Esophagus squamous epithelium (tissue), 5 donors: Measurements from ENCODE around the gene DCST2. TPM values are rescaled to one million over a fixed set of nuclear protein-coding genes. Genes with fewer than 3 reads are reported as not detected.

Source experiments
- DNase-seq: peaks from one replicate; lab custom pipeline; 2025; lab: John Stamatoyannopoulos, UW
- H3K27ac ChIP-seq, 4 donors: fragments of 200-600 bp; sonication (generic); one replicate each; pipeline ENCODE4 v1.5.1; 2016 to 2019; ENCODE audit warnings: mild to moderate bottlenecking in 1 of 4
- H3K27me3 ChIP-seq, 4 donors: fragments of 200-600 bp; sonication (generic); 1 replicate in 3 of 4; 2 replicates in 1 of 4; pipeline versions ENCODE4 v1.5.1 to v1.6.0; 2017 to 2021; ENCODE audit warnings: antibody characterized with exemption in 1 of 4
- H3K36me3 ChIP-seq, 3 donors: fragments of 200-600 bp; sonication (generic); one replicate each; pipeline ENCODE4 v1.5.1; 2016 to 2019
- H3K4me1 ChIP-seq, 3 donors: fragments of 200-600 bp; sonication (generic); one replicate each; pipeline ENCODE4 v1.5.1; 2017 to 2019
- H3K4me3 ChIP-seq, 4 donors: fragments of 200-600 bp; sonication (generic); 1 replicate in 3 of 4; 2 replicates in 1 of 4; pipeline ENCODE4 v1.5.1; 2016 to 2019; ENCODE audit warnings: mild to moderate bottlenecking in 2 of 4, moderate library complexity in 1 of 4
- H3K9me3 ChIP-seq, 3 donors: fragments of 200-600 bp; sonication (generic); one replicate each; pipeline ENCODE4 v1.5.1; 2016 to 2019
- CTCF ChIP-seq, 6 experiments: fragments of 450-650 bp in 4 of 6; fragments of 200-600 bp in 2 of 6; sonication (generic) in 2 of 6; IDR thresholded peaks; one replicate each; pipeline ENCODE4 v1.5.1; 2016 to 2019; ENCODE audit warnings: antibody characterized with exemption in 6 of 6, mild to moderate bottlenecking in 4 of 6, moderate library complexity in 4 of 6
- POLR2A ChIP-seq, 4 donors: fragments of 450-650 bp; IDR thresholded peaks; one replicate each; pipeline ENCODE4 v1.6.1; 2017; ENCODE audit warnings: antibody characterized with exemption in 4 of 4, mild to moderate bottlenecking in 4 of 4, moderate library complexity in 3 of 4
- WGBS, 2 donors: methylation state at CpG; one replicate each; pipeline ENCODE4 v1.1.5; 2018; 5-methylcytosine and 5-hydroxymethylcytosine counted together
- intact Hi-C: fragments of 100-400 bp; cut with DNase I; formaldehyde crosslinking; loops from one replicate; pipeline ENCODE4 v1.15.0; 2022
- total RNA-seq, 4 donors: library from RNA; depleted of rRNA; stranded (reverse); fragments of >200 nt; gene quantifications; one replicate each; pipeline ENCODE4 v1.1.0, GENCODE V29; 2016
- donor health status: DM: yes; HTN: yes; CAD: no.

Gene DCST2
- total RNA-seq, 4 donors from 2014 or later = 0.11 to 8.2 (median 0.18) TPM

- Histone ChIP-seq H3K4me1 (peaks cover 28 to 54% (median 38%) of the 10 kb centered on the region in 3 donors), H3K4me3 (peak overlapping the region; percentile 77 to 96 (median 86)), H3K27ac (peak overlapping the region; percentile 97 to 99 (median 98)), H3K9me3 (no peaks in the 10 kb centered on the region), H3K36me3 (no peaks in the 10 kb centered on the region), H3K27me3 (no peaks in the 10 kb centered on the region)
- intact Hi-C loops = no loop called here
- TF ChIP-seq CTCF (IDR thresholded peaks at IDR 0.05) (no peak), POLR2A (IDR thresholded peaks at IDR 0.05) (no peak)
- WGBS, 2 donors = 0% methylated on average over 4 to 6 of the region's 13 CpGs
- no peak for DNase-seq
Observed at GRCh38 chr1:155000411-155000725, 33.2 kb downstream of the DCST2 start.

GRCh38 chr1:154999571-155000410 is 33.8 kb downstream of the DCST2 start:
- TF ChIP-seq POLR2A (IDR thresholded peaks at IDR 0.05) (no peak), CTCF (IDR thresholded peaks at IDR 0.05) (no peak)
- intact Hi-C loops = loop anchor here (5.0 kb wide), 1 partner anchor 37 kb away; the partner anchor contains the start of gene PYGO2
- Histone ChIP-seq H3K4me1 (peaks cover 24 to 50% (median 33%) of the 10 kb centered on the region in 3 donors), H3K9me3 (no peaks in the 10 kb centered on the region), H3K4me3 (peak overlapping the region; percentile 77 to 96 (median 86)), H3K36me3 (no peaks in the 10 kb centered on the region), H3K27ac (peak overlapping the region; percentile 97 to 99 (median 98)), H3K27me3 (no peaks in the 10 kb centered on the region)
- no peak for DNase-seq
- 0 to 5% methylated on average over 14 to 28 of the region's 50 CpGs for WGBS, 2 donors

- Histone ChIP-seq H3K27ac (peak overlapping the region; percentile 97 to 99 (median 98)), H3K9me3 (no peaks in the 10 kb centered on the region), H3K4me3 (peak overlapping the region; percentile 77 to 96 (median 86)), H3K4me1 (peaks cover 18 to 48% (median 25%) of the 10 kb centered on the region in 3 donors), H3K36me3 (no peaks in the 10 kb centered on the region), H3K27me3 (no peaks in the 10 kb centered on the region)
- intact Hi-C loops = loop anchor here (5.0 kb wide), 1 partner anchor 37 kb away; the partner anchor contains the start of gene PYGO2
- WGBS, 2 donors = 12 to 23% methylated on average over 14 to 27 of the region's 40 CpGs
- no peak for DNase-seq
- TF ChIP-seq POLR2A (IDR thresholded peaks at IDR 0.05) (no peak), CTCF (IDR thresholded peaks at IDR 0.05) (peak; percentile 69 to 91 (median 84))
Observed at GRCh38 chr1:154998818-154999570, 34.6 kb downstream of the DCST2 start.

- TF ChIP-seq POLR2A (IDR thresholded peaks at IDR 0.05) (no peak), CTCF (IDR thresholded peaks at IDR 0.05) (no peak)
- Histone ChIP-seq H3K9me3 (no peaks in the 10 kb centered on the region), H3K4me1 (peaks cover 18 to 47% (median 20%) of the 10 kb centered on the region in 3 donors), H3K27ac (peak overlapping the region in 1 of 4 donors; percentile 99), H3K4me3 (no peak overlapping the region), H3K36me3 (peaks cover 0 to 2% (median 0%) of the 10 kb centered on the region in 3 donors), H3K27me3 (no peaks in the 10 kb centered on the region)
- intact Hi-C loops = loop anchor here (5.0 kb wide), 1 partner anchor 36 kb away; the partner anchor contains the start of gene PYGO2
- WGBS, 2 donors = 70 to 77% methylated on average over 16 of the region's 16 CpGs
- DNase-seq = no peak
Observed at GRCh38 chr1:154998201-154998780, 35.3 kb downstream of the DCST2 start.
